Pulmonary artery endothelial cell (primary cell): Measurements from ENCODE around the gene PTDSS2. TPM values are rescaled to one million over a fixed set of nuclear protein-coding genes. Genes with fewer than 3 reads are reported as not detected.

Source experiments
- DNase-seq: peaks from one replicate; pipeline ENCODE4 v3.0.0-alpha.2; 2011; ENCODE audit warnings: low read depth, low spot score
- total RNA-seq: library from RNA; depleted of rRNA; stranded (reverse); fragments of >200 nt; gene quantifications from 2 replicates; pipeline ENCODE4 v1.2.3, GENCODE V29; 2014

Gene PTDSS2
- total RNA-seq, 1 donor from 2014 or later = 32.1 TPM

- DNase-seq = peak; percentile 79
Measured at GRCh38 chr11:447923-448731, 2.0 kb upstream of the PTDSS2 start.

GRCh38 chr11:450809-451451, 851 bp downstream of the PTDSS2 start:
- DNase-seq = peak; percentile 46

GRCh38 chr11:451738-452137, 1.7 kb downstream of the PTDSS2 start:
- DNase-seq = no peak

DNA sequence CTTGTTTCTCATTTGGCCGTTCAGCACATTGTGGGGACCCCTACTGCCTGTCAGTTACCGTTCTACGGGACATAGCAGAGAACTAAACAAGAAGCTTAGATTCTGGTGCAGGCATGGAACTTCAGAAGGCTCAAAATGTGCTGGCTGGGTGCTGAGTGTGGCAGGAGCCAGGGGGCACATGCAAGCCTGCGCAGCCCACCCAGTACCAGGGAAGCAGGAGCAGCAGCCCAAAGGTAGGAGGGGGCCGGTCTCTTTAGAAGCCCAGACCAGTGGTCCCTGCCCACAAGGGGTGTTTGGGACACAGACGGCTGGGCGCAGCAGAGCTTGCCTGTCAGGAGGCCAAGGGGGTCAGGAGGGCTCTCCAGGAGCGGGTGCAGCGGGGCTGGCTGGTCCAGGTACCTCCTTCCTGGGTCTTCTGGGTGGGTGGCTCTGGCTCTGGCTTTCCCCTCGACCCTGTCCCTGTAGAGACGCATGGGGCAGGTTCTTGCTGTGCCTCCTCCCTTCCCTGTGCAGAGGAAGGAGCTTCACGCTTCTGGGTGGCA, 2.2 kb downstream of the PTDSS2 start:
- no peak for DNase-seq

- no peak for DNase-seq
Measured at GRCh38 chr11:452916-453527, 2.9 kb downstream of the PTDSS2 start.

DNA sequence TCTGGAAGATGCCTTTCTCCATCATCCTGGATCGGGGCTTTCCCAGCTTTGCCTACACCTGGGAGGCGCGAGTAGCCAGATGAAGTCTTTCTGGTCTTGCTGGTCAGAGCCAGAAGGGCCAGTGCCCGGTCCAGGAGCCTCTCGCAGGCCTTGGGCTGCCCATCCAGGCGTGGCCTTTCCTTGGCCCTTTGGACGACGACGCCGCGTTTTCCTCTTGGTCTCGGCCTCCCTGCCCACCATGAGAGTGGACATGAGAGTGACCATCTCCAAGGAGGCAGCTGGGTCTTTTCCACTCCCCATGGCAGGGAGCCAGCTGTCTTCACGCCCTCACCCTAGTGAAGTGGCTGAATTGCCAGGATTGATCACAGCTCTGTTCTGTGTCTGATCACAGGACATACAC, 3.5 kb downstream of the PTDSS2 start:
- no peak for DNase-seq

GRCh38 chr11:454043-454442, 4.0 kb downstream of the PTDSS2 start:
- DNase-seq = no peak

GRCh38 chr11:454801-455565, 4.9 kb downstream of the PTDSS2 start:
- no peak for DNase-seq

GRCh38 chr11:455566-456147, 5.6 kb downstream of the PTDSS2 start:
- no peak for DNase-seq

GRCh38 chr11:456533-456932, 6.5 kb downstream of the PTDSS2 start:
- no peak for DNase-seq

DNA sequence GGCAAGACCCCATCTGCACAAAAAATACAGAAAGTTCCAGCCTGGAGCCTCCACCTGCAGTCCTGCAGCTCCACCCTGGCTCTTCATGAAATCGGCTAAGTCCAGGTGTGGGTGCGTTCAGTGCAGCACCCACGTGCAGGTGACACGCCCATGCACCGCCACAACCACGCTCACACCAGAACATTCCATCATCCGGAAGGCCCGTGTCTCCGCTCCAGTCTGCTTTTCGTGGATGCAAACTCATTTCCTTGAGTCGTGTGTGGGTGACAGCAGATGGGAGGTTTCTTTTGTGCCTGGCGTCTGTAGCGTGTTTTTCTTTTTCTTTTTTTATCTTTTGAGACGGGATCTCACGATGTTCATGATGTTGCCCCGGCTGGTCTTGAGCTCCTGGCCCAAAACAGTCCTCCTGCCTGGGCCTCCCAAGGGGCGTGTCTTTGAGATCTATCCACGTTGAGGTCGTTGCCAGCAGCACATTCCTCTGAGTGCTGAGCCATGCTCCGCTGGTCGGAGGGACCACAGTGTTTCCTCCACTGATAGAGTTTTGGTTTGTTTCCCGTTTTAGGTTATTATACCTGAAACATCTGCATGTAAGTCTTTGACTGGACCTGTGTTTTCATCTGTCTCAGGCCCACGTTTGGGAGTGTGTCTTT, 7.2 kb downstream of the PTDSS2 start:
- no peak for DNase-seq

DNA sequence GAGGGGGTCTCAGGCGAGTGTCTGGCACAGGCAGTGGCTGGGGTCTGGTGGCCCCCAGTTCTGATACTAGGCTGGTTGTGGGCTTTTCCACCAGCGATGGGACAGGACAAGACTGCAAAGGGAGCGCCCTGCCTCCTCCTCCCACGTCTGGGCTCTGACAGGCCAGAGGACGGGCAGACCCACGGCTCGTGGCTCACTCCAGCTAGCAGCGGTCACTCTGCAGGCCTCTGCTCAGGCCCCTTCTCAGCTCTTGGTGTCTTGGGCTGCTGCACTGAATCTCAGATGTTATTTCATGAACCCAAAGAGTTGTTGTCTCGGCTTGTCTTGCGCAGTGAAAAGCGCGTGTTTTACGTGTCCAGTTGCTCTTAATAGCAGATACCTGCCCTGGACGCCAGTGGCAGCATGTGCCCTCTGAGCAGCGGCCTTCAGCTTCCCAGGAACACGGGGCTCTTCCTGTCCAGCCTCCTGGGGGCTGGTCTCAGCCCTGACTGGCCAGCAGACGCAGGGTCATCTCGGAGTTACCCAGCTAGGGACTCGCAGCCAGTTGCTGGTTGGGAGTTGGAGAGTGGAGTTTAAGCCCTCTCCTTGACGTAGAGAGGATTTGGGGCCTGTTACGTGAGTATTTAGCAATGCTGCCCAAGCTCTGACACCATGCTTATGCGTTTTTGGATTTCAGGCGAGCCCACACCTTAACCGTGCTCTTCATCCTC, 9.6 kb downstream of the PTDSS2 start:
- no peak for DNase-seq

DNA sequence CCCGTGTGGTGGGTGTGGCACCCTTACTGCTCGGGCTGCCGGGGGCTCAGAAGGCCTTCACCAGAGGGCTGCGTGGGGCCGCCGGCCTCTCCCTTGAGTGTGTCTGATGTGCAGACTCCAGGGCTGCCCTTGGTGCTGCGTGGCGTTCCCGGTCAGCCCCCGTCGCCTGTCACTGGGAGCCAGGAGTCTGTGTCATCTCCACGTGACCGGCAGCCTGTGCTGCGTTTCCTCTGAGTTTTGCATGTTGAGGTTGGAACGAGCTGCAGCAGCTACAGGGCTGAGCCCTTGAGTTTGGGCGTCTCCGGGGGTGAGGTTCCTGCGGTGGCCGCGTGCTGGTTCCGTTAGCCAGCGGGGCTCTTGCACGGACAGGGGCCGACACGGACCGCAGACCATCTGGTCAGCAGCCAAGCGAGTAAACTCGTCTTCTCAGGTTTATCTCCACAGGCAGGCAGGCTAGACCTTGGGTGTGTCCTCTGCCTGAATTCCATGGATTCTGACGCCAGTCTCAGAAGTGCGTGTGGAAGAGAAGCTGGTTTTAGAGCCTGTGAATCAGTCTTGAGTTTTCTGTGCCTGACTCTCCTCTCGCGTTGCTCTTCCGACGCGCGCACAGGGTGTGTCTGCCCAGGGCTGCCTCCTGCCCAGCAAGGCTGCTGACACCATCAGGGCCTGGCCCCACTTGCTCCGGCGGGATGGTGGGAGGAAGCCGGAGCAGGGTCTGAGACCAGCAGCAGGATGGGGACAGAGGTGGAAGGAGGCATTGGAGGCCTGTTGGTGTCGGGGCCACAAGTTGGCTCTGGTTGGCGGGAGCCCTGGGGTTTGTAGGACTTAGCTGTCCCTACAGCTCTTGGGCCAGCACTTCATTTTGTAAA, 10.5 kb downstream of the PTDSS2 start:
- DNase-seq = no peak

DNA sequence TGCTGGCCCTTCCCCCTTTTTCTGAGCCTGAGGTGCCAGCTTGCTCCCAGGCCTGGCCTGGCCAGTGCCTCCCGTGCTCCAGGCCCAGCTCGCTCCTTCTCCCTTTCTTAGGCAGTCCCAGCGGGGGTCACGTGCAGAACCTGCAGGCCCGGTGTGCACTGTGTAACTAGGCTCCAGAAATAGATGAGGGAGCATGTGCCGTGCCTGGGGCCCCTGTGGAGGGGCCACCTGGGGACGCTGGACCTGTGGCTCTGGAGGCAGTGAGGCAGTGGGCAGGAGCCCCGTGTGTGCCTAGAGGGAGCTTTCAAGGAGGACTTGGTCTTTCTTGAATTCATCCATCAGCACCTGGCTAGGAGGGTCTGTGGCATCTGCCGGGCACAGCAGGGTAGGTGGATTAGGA, 11.5 kb downstream of the PTDSS2 start:
- no peak for DNase-seq

DNA sequence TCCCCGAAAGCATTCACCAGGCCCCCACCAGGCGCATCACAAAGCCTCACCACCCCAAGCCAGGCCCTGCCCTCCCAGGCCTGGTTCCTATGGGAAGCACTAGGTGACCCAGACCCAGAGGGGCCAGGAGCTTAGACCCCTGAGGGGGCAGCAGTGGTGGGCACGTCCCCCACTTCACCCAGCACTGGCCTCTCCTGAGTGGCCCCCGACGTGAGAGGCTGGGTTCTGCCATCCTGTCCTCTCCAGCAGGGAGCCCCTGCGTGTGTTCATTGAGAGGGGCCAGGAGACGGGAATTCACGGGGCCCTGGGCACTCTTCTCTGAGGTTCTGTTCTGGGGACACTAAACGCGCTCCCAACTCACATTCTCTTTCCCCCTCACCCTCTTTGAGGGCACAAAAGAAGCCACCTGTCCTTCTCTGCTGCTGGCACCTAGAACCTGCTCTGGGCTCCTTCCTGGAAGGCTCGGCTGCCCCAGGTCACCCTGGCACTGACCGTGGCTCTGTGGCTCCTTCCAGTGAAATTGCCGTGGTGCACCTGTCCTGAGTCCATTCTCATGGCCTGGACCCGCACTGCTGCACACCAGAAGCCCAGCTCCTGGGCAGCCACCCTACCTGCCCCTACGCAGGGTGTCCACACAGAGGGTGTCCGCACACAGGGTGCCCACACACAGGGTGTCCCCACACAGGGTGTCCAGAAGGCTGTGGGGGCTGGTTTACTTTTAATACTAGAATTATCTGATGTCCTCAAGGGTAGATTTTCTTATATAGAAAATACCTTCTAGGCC, 12.2 kb downstream of the PTDSS2 start:
- no peak for DNase-seq

DNA sequence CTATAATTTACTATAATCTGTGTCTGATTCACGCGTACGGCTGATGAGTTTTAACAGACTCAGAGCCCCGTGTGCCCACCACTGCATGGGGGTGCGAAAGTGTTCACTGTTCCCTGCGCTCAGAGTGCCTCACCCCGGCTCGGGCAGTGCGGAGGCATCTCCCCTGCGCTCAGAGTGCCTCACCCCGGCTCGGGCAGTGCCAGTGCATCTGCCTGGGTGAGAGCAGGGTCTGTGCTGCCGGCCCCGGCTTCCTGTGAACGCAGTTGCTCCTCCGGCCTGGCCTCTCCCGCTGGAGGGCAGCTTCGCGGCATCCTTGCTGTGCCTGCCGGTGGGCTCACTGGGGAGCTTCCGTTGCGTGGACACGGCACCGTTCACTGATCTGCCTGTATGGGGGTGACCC, 14.2 kb downstream of the PTDSS2 start:
- no peak for DNase-seq

- DNase-seq = no peak
Measured at GRCh38 chr11:465896-466530, 15.9 kb downstream of the PTDSS2 start.

DNA sequence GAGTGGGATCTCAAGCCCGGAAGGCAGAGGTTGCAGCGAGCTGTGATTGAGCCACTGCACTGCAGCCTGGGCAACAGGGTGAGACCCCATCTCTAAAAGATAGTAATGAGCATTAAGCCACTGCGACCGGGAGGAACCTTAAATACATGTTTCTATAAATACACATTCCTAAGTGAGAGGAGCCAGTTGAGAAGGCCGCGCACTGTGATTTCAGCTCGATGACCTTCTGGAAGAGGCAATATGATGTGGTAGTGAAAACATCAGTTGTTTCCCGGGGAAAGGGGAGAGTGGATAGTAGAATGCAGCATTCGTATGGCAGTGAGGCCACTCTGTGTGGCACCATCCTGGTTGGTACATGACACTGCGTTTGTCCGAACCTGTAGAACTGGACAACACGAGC, 18.0 kb downstream of the PTDSS2 start:
- no peak for DNase-seq
